ACC112 (cell line): ENCODE data around the gene ARL15.
A peak's percentile ranks its signal among the peaks of the same experiment; 100 is the strongest.

Experiments used
- H2AFZ ChIP-seq: fragments of 200-600 bp; sonication (generic); one replicate; pipeline ENCODE4 v1.6.0; 2017; ENCODE audit warnings: antibody characterized with exemption, low read length; ENCODE audit not compliant: unreplicated experiment
- H3K27ac ChIP-seq: fragments of 200-600 bp; sonication (generic); 2 replicates; pipeline ENCODE4 v1.5.1; 2014; ENCODE audit warnings: low read depth, mild to moderate bottlenecking, antibody characterized with exemption, low read length, moderate library complexity
- H3K27me3 ChIP-seq: fragments of 200-600 bp; sonication (generic); 2 replicates; pipeline ENCODE4 v1.6.1; 2014; ENCODE audit warnings: mild to moderate bottlenecking, antibody characterized with exemption, low read length, moderate library complexity, mixed read lengths; ENCODE audit not compliant: insufficient read depth
- H3K36me3 ChIP-seq: fragments of 200-600 bp; sonication (generic); 2 replicates; pipeline ENCODE4 v1.6.1; 2016; ENCODE audit warnings: mild to moderate bottlenecking, antibody characterized with exemption, low read length, moderate library complexity, mixed read lengths; ENCODE audit not compliant: insufficient read depth
- H3K4me1 ChIP-seq: fragments of 200-600 bp; sonication (generic); one replicate; pipeline ENCODE4 v1.6.1; 2016; ENCODE audit warnings: low read length, mixed read lengths; ENCODE audit not compliant: insufficient read depth, unreplicated experiment, control insufficient read depth
- H3K4me3 ChIP-seq: fragments of 200-600 bp; sonication (generic); 2 replicates; pipeline ENCODE4 v1.5.1; 2014; ENCODE audit warnings: mild to moderate bottlenecking, low read depth, low read length
- H3K79me2 ChIP-seq: fragments of 200-600 bp; sonication (generic); one replicate; pipeline ENCODE4 v1.6.0; 2016; ENCODE audit warnings: low read length; ENCODE audit not compliant: control insufficient read depth, unreplicated experiment, insufficient read depth

The ARL15 gene

GRCh38 chr5:54249210-54250028 is 61.0 kb downstream of the ARL15 start:
- H2AFZ ChIP-seq, result no peak overlapping the region
- H3K4me3 ChIP-seq, result no peak overlapping the region
- H3K27me3 ChIP-seq, result no peaks in the 10 kb centered on the region
- H3K79me2 ChIP-seq, result no peaks in the 10 kb centered on the region
- no peak overlapping the region for H3K27ac ChIP-seq
- H3K36me3 ChIP-seq, result no peaks in the 10 kb centered on the region
- no peaks in the 10 kb centered on the region for H3K4me1 ChIP-seq

DNA sequence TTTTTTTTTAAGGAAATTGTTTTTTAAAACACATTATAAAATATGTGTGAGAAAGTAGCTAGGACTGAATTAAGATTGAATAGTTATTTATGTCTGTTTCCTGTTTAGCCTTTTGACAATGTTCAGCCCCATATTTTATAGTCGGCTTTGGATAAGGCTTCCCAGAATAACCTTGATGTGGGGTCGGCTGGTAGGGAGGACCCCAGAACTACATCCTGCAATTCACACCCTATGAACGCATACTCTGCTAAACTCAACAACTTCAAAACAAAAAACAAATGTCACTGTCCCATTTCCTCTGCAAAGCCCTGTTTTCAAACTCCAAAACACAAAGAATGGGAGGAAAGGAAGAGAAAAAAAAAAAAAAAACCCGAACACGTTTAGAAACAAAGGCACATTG is 63.1 kb downstream of the ARL15 start:
- no peaks in the 10 kb centered on the region for H3K79me2 ChIP-seq
- no peaks in the 10 kb centered on the region for H3K27me3 ChIP-seq
- H3K27ac ChIP-seq, result no peak overlapping the region
- no peak overlapping the region for H2AFZ ChIP-seq
- H3K36me3 ChIP-seq, result no peaks in the 10 kb centered on the region
- H3K4me1 ChIP-seq, result no peaks in the 10 kb centered on the region
- H3K4me3 ChIP-seq, result no peak overlapping the region

- Histone ChIP-seq H2AFZ (no peak overlapping the region), H3K27me3 (no peaks in the 10 kb centered on the region), H3K4me3 (no peak overlapping the region), H3K36me3 (no peaks in the 10 kb centered on the region), H3K4me1 (no peaks in the 10 kb centered on the region), H3K79me2 (no peaks in the 10 kb centered on the region), H3K27ac (no peak overlapping the region)
These were observed 66.8 kb downstream of the ARL15 start for GRCh38 chr5:54243483-54244080.

GRCh38 chr5:54242297-54242696 is 68.1 kb downstream of the ARL15 start:
- H3K4me1 ChIP-seq, result no peaks in the 10 kb centered on the region
- H3K4me3 ChIP-seq, result no peak overlapping the region
- H3K27ac ChIP-seq, result no peak overlapping the region
- H3K27me3 ChIP-seq, result no peaks in the 10 kb centered on the region
- no peaks in the 10 kb centered on the region for H3K79me2 ChIP-seq
- no peaks in the 10 kb centered on the region for H3K36me3 ChIP-seq
- no peak overlapping the region for H2AFZ ChIP-seq

GRCh38 chr5:54234304-54234933 is 76.0 kb downstream of the ARL15 start:
- Histone ChIP-seq H3K27ac (no peak overlapping the region), H3K4me1 (no peaks in the 10 kb centered on the region), H3K79me2 (no peaks in the 10 kb centered on the region), H2AFZ (peak overlapping the region; percentile 40), H3K4me3 (peak overlapping the region; percentile 50), H3K36me3 (no peaks in the 10 kb centered on the region), H3K27me3 (no peaks in the 10 kb centered on the region)

DNA sequence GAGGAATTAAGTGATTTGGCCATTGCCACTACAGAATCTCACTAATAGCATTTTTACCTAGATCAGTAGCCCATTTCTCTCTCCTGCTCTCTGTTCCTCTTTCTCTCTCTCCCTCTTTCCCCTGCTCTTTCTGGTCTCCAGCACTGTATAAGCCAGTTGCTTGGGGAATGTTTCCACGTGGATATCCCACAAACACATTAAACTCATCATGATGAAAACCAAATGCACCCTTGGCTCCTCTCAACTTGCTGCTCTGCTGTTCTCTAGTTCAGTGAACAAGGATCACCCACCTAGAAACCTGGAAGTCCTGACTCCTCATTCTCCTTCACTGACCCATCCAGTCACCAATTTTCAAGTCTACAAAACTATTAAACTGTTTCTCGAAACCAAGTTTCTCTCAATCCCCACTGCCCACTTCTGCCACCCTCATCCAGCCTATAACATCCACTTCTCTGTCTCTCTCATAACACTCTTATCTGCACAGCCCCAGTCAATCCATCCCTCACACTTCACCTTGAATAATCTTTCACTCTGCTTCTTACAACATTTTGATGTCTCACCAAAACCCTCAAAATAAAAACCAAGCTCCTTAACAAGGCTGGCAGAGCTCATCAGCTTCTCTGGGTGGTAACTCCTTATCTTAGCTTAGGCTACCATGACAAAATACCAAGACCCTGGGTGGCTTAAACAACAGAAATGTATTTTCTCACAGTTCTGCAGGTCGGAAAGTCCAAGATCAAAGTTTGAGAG is 79.3 kb downstream of the ARL15 start:
- Histone ChIP-seq H3K4me3 (no peak overlapping the region), H3K36me3 (no peaks in the 10 kb centered on the region), H2AFZ (no peak overlapping the region), H3K27me3 (no peaks in the 10 kb centered on the region), H3K27ac (no peak overlapping the region), H3K79me2 (no peaks in the 10 kb centered on the region), H3K4me1 (no peaks in the 10 kb centered on the region)

DNA sequence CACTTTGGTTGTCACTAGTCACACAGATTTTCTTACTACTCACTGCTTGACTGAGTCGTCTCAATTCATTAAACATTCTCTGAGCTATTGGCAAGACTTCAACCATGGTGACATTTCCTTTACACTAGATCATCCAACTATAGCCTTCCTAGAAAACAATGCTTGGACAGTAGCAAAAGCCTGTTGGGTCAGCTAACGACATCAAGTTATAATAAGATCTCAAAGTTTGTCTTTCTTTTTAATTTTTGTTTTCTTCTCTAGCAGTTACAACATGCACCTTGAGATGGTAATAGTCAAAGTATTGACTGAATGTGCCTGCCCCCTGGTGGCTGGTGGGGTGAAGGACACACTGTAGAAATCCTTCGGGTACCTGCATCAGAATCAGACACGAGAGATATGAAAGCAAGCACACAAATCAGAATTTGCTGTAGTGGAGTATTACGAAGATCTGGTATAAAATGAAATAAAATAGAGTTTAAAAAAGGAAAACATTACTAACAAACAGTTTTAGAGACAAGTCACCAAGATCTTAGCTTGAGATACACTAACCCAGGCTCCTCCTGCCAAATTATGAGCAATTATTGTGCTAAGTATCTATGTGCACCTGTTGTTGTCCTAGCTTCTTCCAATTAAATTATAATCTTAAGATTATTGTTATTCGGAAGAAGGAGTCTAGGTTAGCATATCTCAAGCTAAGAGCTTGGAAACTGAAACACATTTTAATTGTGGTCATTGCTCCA is 81.2 kb downstream of the ARL15 start:
- Histone ChIP-seq H3K4me3 (no peak overlapping the region), H2AFZ (no peak overlapping the region), H3K4me1 (no peaks in the 10 kb centered on the region), H3K27me3 (no peaks in the 10 kb centered on the region), H3K27ac (no peak overlapping the region), H3K79me2 (no peaks in the 10 kb centered on the region), H3K36me3 (no peaks in the 10 kb centered on the region)

GRCh38 chr5:54227759-54228158 is 82.6 kb downstream of the ARL15 start:
- Histone ChIP-seq H3K79me2 (no peaks in the 10 kb centered on the region), H3K27ac (no peak overlapping the region), H3K36me3 (no peaks in the 10 kb centered on the region), H2AFZ (no peak overlapping the region), H3K4me1 (no peaks in the 10 kb centered on the region), H3K4me3 (no peak overlapping the region), H3K27me3 (no peaks in the 10 kb centered on the region)

GRCh38 chr5:54227109-54227508 is 83.3 kb downstream of the ARL15 start:
- no peaks in the 10 kb centered on the region for H3K27me3 ChIP-seq
- no peak overlapping the region for H3K27ac ChIP-seq
- H3K4me1 ChIP-seq, result no peaks in the 10 kb centered on the region
- H2AFZ ChIP-seq, result no peak overlapping the region
- H3K79me2 ChIP-seq, result no peaks in the 10 kb centered on the region
- no peaks in the 10 kb centered on the region for H3K36me3 ChIP-seq
- H3K4me3 ChIP-seq, result no peak overlapping the region

GRCh38 chr5:54226215-54226614 is 84.2 kb downstream of the ARL15 start:
- no peaks in the 10 kb centered on the region for H3K27me3 ChIP-seq
- no peaks in the 10 kb centered on the region for H3K79me2 ChIP-seq

More at GRCh38 chr5:54226215-54226614, 84.2 kb downstream of the ARL15 start:
- no peak overlapping the region for H2AFZ ChIP-seq
- no peak overlapping the region for H3K4me3 ChIP-seq
- H3K27ac ChIP-seq, result no peak overlapping the region
- no peaks in the 10 kb centered on the region for H3K4me1 ChIP-seq
- no peaks in the 10 kb centered on the region for H3K36me3 ChIP-seq
